ENCODE results near the gene DAP. TPM values are rescaled to one million over a fixed set of nuclear protein-coding genes. Genes with fewer than 3 reads are reported as not detected.
A peak's percentile ranks its signal among the peaks of the same experiment; 100 is the strongest.

DAP gene
- total and polyA plus RNA-seq, 2 of the 4 experiments (the other 2 are of a cell fraction), result 49.6 to 189 TPM

DNA sequence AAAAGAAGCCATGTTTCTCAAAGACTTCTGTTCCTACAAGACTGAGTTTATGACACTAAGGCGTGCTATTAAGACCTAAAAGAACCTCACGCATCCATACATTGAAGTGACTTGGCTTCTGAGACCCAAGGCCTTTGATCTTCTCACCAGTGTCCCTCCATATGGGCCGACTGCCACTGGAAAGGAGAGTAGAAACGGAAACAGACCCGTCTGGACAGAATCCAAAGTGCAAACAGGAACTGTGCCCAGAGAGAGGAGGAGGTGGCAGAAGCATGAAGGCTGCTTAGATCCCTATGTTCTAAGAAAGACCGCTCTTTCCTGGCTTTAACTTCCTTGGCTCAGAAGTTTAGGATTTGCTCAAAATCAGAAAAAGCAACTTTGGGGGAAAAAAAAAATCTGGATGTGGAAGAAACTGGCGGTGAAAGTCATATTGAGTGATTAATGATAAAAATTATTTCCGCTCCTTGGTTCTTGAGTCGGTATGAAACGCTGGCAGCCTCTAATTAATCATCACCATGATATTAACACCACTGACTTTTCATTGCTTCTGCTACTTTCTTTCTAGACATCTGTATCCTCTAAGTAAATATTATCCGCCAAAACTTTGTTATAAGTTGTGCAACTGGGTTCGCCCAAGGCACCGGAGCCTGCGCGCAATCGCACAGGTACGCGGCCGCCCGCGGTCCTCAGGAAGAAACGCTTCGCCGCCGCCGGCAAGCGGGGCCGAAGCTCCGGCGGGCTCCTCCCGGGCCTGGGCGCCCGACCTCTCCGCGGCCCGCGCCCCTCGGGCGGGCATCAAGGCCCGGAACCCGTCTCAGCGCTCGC lies 726 bp downstream of the DAP start:
- Histone ChIP-seq H3K4me1 (ENCODE audit: control insufficient read depth, insufficient read depth, low read length) (peaks cover 27% of the 10 kb centered on the region), H3K27me3 (ENCODE audit: control insufficient read depth, insufficient read depth, low read length) (no peaks in the 10 kb centered on the region), H3K79me1 (ENCODE audit: low read depth in 1 of 2, low read length in 2 of 2) (peaks cover 7 to 58% of the 10 kb centered on the region in 2 experiments; a peak in 3 of 4 replicates), H3K9me3 (ENCODE audit: control insufficient read depth, insufficient read depth, low read length) (peaks cover under 1% of the 10 kb centered on the region; the same call in 1 of the 2 replicates), H2AK5ac (ENCODE audit: low read depth, low read length) (peak overlapping the region; percentile 83), H3K27ac (ENCODE audit: insufficient read depth, low read length) (peak overlapping the region; percentile 78), H3K4me3 (ENCODE audit: insufficient read depth, low read depth, low read length) (peak overlapping the region; percentile 96), H4K5ac (ENCODE audit: low read depth, low read length) (peak overlapping the region; percentile 43; the same call in 1 of the 2 replicates), H2BK5ac (ENCODE audit: low read depth, low read length, poor library complexity, severe bottlenecking) (peak overlapping the region; percentile 76), H3K9ac (ENCODE audit: low read depth, low read length) (peak overlapping the region; percentile 64), H4K91ac (ENCODE audit: insufficient read depth, low read depth, low read length) (peak overlapping the region; percentile 80), H3K23ac (ENCODE audit: low read depth, low read length) (peak overlapping the region; percentile 89), H4K20me1 (ENCODE audit: insufficient read depth, low read length) (peaks cover 44% of the 10 kb centered on the region), H2BK120ac (ENCODE audit: low read depth, low read length) (peak overlapping the region; percentile 50), H3K14ac (replicated peaks; ENCODE audit: low read depth, low read length) (peak overlapping the region; percentile 87), H2AFZ (replicated peaks; ENCODE audit: low read length, poor library complexity) (peak overlapping the region; percentile 59), H3K18ac (ENCODE audit: low read depth, low read length) (peak overlapping the region; percentile 54), H2BK15ac (ENCODE audit: low read depth, low read length) (peak overlapping the region; percentile 17; the same call in 1 of the 3 replicates), H2BK20ac (ENCODE audit: low read depth, low read length) (peak overlapping the region; percentile 18), H3K56ac (ENCODE audit: extremely low read depth, insufficient read depth, low read length) (peak overlapping the region; percentile 89), H3K4ac (ENCODE audit: low read depth, low read length) (peak overlapping the region; percentile 94), H3K4me2 (ENCODE audit: low read depth, low read length) (peak overlapping the region; percentile 92), H4K8ac (ENCODE audit: low read depth in 2 of 2, low read length in 2 of 2) (peak overlapping the region; percentile 26 to 83; a peak in 3 of 4 replicates), H3K9me1 (ENCODE audit: insufficient read depth, low read length) (peaks cover 35% of the 10 kb centered on the region), H2AK9ac (replicated peaks; ENCODE audit: low read depth, low read length, poor library complexity) (peak overlapping the region; percentile 78), H3K36me3 (ENCODE audit: control insufficient read depth, insufficient read depth, low read length) (peaks cover 4% of the 10 kb centered on the region; the same call in 1 of the 2 replicates)
- in situ Hi-C loops (cut with MboI; ENCODE audit: low sequenced_read_pairs), result no loop called here
- peak; percentile 77 for TF ChIP-seq CEBPB (IDR thresholded peaks at IDR 0.05; ENCODE audit: low read depth, low read length)
- TF ChIP-seq POLR2A (IDR thresholded peaks at IDR 0.05; ENCODE audit: low read depth, low read length), result no peak; the same call in 1 of the 2 replicates
- DNase-seq, result peak; percentile 59
- intact Hi-C loops (cut with micrococcal nuclease), result loop anchor here (2.0 to 10.0 kb wide), 4 partner anchors 58 to 224 kb away; no protein-coding TSS in a partner anchor
- POLR2A ChIA-PET (ENCODE audit: unreplicated experiment), result interaction anchor here (0.6 to 1.1 kb wide), 2 partner anchors 9 to 67 kb away, joined by 3 to 7 read pairs; no protein-coding TSS in a partner anchor
- dilution Hi-C loops (cut with HindIII; ENCODE audit: low sequenced_read_pairs, unreplicated experiment), result no loop called here
- BruUV-seq (replicated peaks), result TSS peak; percentile 39
- WGBS, 2 experiments (ENCODE audit: extremely low coverage in 2 of 2, insufficient read length in 1 of 2), result 2% methylated on average over 19 of the region's 43 CpGs; no CpG with 5 or more reads in 1 of the 2 experiments
- CTCF ChIA-PET, result interaction anchor here (0.9 kb wide), 1 partner anchor 31 kb away, joined by 3 read pairs; no protein-coding TSS in a partner anchor
- ATAC-seq (ENCODE audit: low read depth), result peak; percentile 30
